WERI-Rb-1 (cell line): ENCODE data around the gene RIC3.

Source experiments
- DNase-seq: peaks from one replicate; pipeline ENCODE4 v3.0.0-alpha.2; 2020
- H3K27ac ChIP-seq: fragments of 250-450 bp; sonication (Bioruptor Pico); 2 replicates; pipeline ENCODE4 v1.5.1; 2020; ENCODE audit warnings: mild to moderate bottlenecking, moderate library complexity
- H3K27me3 ChIP-seq: fragments of 250-450 bp; sonication (Bioruptor Pico); 2 replicates; pipeline ENCODE4 v1.5.1; 2021; ENCODE audit warnings: mild to moderate bottlenecking, low read depth, moderate library complexity; ENCODE audit not compliant: insufficient read depth, severe bottlenecking
- H3K36me3 ChIP-seq: fragments of 250-450 bp; sonication (Bioruptor Pico); 2 replicates; pipeline ENCODE4 v1.5.1; 2020; ENCODE audit warnings: mild to moderate bottlenecking, moderate library complexity
- H3K4me3 ChIP-seq: 2 replicates; pipeline ENCODE4 v1.5.1; 2011; ENCODE audit warnings: low read depth, mild to moderate bottlenecking, control low read depth, low read length
- H3K9me3 ChIP-seq: fragments of 250-450 bp; sonication (Bioruptor Pico); 2 replicates; pipeline ENCODE4 v1.5.1; 2021; ENCODE audit warnings: mild to moderate bottlenecking, moderate library complexity; ENCODE audit not compliant: severe bottlenecking
- CTCF ChIP-seq: IDR thresholded peaks from 2 replicates; pipeline ENCODE4 v1.5.1; 2011; ENCODE audit warnings: low read depth, mild to moderate bottlenecking, control low read depth, inconsistent platforms, low read length

RIC3 gene

DNA sequence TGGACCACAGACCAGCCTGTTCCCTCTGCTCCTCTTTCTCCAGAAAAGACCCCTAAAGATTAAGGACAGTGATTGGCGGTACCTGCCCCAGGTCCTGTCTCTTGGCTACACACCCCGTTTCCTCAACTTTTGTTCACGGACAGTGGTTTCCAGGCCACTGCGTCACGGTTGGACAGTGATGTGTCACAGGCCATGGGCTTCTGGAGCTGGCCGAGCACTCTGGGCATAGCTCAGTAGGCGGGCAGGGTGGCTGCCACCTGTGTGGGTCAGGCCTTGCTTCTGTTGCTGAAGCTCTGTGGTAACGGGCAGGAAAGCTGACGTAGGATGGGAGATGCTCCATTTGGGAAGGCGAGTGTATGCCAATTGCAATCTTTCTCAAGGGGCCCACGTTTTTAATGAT lies 74.2 kb downstream of the RIC3 start:
- Histone ChIP-seq H3K27ac (no peak overlapping the region), H3K27me3 (no peaks in the 10 kb centered on the region), H3K9me3 (no peaks in the 10 kb centered on the region), H3K4me3 (no peak overlapping the region), H3K36me3 (peaks cover 50% of the 10 kb centered on the region)
- no peak for DNase-seq
- TF ChIP-seq CTCF, result no peak

GRCh38 chr11:8093931-8094575 lies 74.8 kb downstream of the RIC3 start:
- DNase-seq, result no peak
- no peak for TF ChIP-seq CTCF
- Histone ChIP-seq H3K27me3 (no peaks in the 10 kb centered on the region), H3K9me3 (no peaks in the 10 kb centered on the region), H3K4me3 (no peak overlapping the region), H3K36me3 (peaks cover 48% of the 10 kb centered on the region), H3K27ac (no peak overlapping the region)

GRCh38 chr11:8092587-8093424 lies 76.0 kb downstream of the RIC3 start:
- Histone ChIP-seq H3K27ac (no peak overlapping the region), H3K4me3 (no peak overlapping the region), H3K9me3 (no peaks in the 10 kb centered on the region), H3K27me3 (no peaks in the 10 kb centered on the region), H3K36me3 (peaks cover 40% of the 10 kb centered on the region)
- peak; percentile 64 for TF ChIP-seq CTCF
- DNase-seq, result peak; percentile 81

DNA sequence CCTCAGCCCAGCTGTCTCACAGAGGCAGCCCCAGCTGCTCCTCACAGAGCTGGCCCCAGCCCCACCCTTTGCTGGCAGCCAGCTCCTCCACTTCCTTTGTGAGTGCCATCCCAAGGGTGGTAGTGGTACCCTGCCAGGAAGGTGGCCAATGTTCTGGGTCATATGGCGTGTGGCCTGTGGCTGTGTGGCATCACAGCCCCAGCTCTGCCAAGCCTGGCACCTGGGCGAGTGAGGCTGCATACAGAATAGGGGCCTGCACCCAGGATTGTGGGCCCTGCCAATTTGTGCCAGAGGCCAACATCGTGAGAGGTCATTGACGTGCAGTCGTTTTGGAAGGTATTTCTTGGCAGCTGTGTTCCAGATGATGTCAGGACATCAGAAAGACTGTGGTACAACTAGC lies 77.1 kb downstream of the RIC3 start:
- Histone ChIP-seq H3K9me3 (no peaks in the 10 kb centered on the region), H3K4me3 (no peak overlapping the region), H3K27me3 (no peaks in the 10 kb centered on the region), H3K36me3 (peaks cover 29% of the 10 kb centered on the region), H3K27ac (no peak overlapping the region)
- no peak for TF ChIP-seq CTCF
- no peak for DNase-seq

DNA sequence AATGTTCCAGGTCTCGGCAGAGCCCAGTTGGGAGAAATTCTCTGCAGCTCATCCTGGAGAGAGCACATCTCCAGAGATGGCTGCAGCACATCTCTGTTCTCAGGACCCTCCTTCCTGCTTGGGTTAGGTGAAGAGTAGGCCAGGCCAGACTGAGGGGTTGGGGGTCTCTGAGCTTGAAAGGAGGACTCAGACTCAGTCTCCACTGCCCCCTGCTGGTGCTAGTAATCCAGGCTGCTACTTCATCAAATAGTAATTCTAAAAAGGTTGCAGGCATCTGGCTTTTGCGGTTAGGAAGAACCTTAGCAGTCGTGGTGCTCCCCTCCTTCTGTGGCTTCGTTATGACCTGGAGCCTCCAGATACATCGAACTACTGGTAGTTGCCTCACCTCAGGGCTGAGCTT lies 78.1 kb downstream of the RIC3 start:
- peak; percentile 83 for TF ChIP-seq CTCF
- H3K36me3 ChIP-seq, result peaks cover 22% of the 10 kb centered on the region
- peak; percentile 69 for DNase-seq
- no peaks in the 10 kb centered on the region for H3K27me3 ChIP-seq
- H3K9me3 ChIP-seq, result no peaks in the 10 kb centered on the region
- peak overlapping the region; percentile 40 for H3K27ac ChIP-seq
- H3K4me3 ChIP-seq, result no peak overlapping the region
